ENCODE data around the gene PDE10A. TPM values are rescaled to one million over a fixed set of nuclear protein-coding genes. Genes with fewer than 3 reads are reported as not detected.

The PDE10A gene
- total RNA-seq, 1 experiment from 2014 or later, result 3.1 TPM

DNA sequence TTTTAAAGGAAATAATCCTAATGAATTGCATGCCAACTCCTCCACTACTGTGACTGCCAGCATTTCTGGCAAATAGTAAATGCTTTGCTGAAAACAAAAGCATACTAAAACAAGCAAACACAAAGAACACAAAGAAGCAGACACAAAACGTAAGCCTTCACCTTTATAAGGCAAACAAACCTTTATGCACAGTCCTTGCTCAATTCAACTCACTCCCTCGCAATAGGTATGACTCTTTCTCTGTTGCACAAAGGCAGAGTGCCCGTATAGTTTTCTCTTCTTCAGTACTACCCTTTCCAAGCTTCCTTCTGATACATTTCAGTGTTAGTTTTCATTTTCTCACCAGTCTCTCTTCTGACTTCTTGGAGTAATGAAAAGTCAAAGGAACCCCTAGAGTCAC, 63.9 kb downstream of the PDE10A start:
- H3K4me3 Mint-ChIP-seq, result no peak overlapping the region

GRCh38 chr6:165597821-165598220, 65.2 kb downstream of the PDE10A start:
- H3K4me3 Mint-ChIP-seq, result no peak overlapping the region
- no peaks in the 10 kb centered on the region for H3K27me3 Mint-ChIP-seq (ENCODE audit: low read depth)
- no peak for DNase-seq (ENCODE audit: low spot score)
- TF ChIP-seq EMX1 (CRISPR knock-in tag; IDR thresholded peaks at IDR 0.05), result no peak
- TF ChIP-seq CDX4 (CRISPR knock-in tag; IDR thresholded peaks at IDR 0.05; ENCODE audit: borderline replicate concordance), result no peak
- no peak for TF ChIP-seq FOXP1 (CRISPR knock-in tag; IDR thresholded peaks at IDR 0.05; ENCODE audit: borderline replicate concordance)
- TF ChIP-seq SMAD4 (CRISPR knock-in tag; IDR thresholded peaks at IDR 0.05), result no peak
- no peak for TF ChIP-seq E2F5 (CRISPR knock-in tag; IDR thresholded peaks at IDR 0.05)
- TF ChIP-seq AR (CRISPR knock-in tag; IDR thresholded peaks at IDR 0.05), result no peak
- TF ChIP-seq ZNF138 (CRISPR knock-in tag; conservative IDR thresholded peaks at IDR 0.05), result no peak
- no peak for TF ChIP-seq MAX (CRISPR knock-in tag; IDR thresholded peaks at IDR 0.05)
- TF ChIP-seq FOXP4 (CRISPR knock-in tag; IDR thresholded peaks at IDR 0.05), result no peak
- no peak for TF ChIP-seq TEAD4 (CRISPR knock-in tag; IDR thresholded peaks at IDR 0.05)
- TF ChIP-seq ZNF121 (CRISPR knock-in tag; IDR thresholded peaks at IDR 0.05), result no peak
- no peak for TF ChIP-seq RELA (CRISPR knock-in tag; IDR thresholded peaks at IDR 0.05; ENCODE audit: borderline replicate concordance)
- TF ChIP-seq, protein P1, sequence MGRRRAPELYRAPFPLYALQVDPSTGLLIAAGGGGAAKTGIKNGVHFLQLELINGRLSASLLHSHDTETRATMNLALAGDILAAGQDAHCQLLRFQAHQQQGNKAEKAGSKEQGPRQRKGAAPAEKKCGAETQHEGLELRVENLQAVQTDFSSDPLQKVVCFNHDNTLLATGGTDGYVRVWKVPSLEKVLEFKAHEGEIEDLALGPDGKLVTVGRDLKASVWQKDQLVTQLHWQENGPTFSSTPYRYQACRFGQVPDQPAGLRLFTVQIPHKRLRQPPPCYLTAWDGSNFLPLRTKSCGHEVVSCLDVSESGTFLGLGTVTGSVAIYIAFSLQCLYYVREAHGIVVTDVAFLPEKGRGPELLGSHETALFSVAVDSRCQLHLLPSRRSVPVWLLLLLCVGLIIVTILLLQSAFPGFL (CRISPR knock-in tag; IDR thresholded peaks at IDR 0.05; ENCODE audit: borderline replicate concordance), result no peak
- ChIA-PET CTCF (no interaction called here), POLR2A (no interaction called here)
- no peak for ATAC-seq
- peaks cover 22% of the 10 kb centered on the region for H3K4me1 Mint-ChIP-seq
- H3K27ac Mint-ChIP-seq, result no peak overlapping the region
- peaks cover 28% of the 10 kb centered on the region for H3K9me3 Mint-ChIP-seq
- H3K36me3 Mint-ChIP-seq, result peaks cover 6% of the 10 kb centered on the region

More for the DNA sequence above, 63.9 kb downstream of the PDE10A start:
- POLR2A ChIA-PET, result no interaction called here
- H3K36me3 Mint-ChIP-seq, result no peaks in the 10 kb centered on the region
- no peak overlapping the region for H3K27ac Mint-ChIP-seq
- DNase-seq (ENCODE audit: low spot score), result no peak
- CTCF ChIA-PET, result interaction anchor here (1.4 kb wide), 1 partner anchor 259 kb away, joined by 4 read pairs; no protein-coding TSS in a partner anchor
- H3K27me3 Mint-ChIP-seq (ENCODE audit: low read depth), result no peaks in the 10 kb centered on the region
- peaks cover 22% of the 10 kb centered on the region for H3K4me1 Mint-ChIP-seq
- peaks cover 17% of the 10 kb centered on the region for H3K9me3 Mint-ChIP-seq
- TF ChIP-seq ZNF396 (CRISPR knock-in tag; IDR thresholded peaks at IDR 0.05; ENCODE audit: borderline replicate concordance) (no peak), KAT7 (CRISPR knock-in tag; IDR thresholded peaks at IDR 0.05; ENCODE audit: borderline replicate concordance) (no peak), FOXP4 (CRISPR knock-in tag; IDR thresholded peaks at IDR 0.05) (no peak), MXD4 (CRISPR knock-in tag; IDR thresholded peaks at IDR 0.05; ENCODE audit: borderline replicate concordance) (no peak)
- peak; percentile 20; the same call in 1 of the 2 replicates for ATAC-seq

Measured in WTC11 (cell line).